ENCODE measurements around the gene BPGM.

The BPGM gene

DNA sequence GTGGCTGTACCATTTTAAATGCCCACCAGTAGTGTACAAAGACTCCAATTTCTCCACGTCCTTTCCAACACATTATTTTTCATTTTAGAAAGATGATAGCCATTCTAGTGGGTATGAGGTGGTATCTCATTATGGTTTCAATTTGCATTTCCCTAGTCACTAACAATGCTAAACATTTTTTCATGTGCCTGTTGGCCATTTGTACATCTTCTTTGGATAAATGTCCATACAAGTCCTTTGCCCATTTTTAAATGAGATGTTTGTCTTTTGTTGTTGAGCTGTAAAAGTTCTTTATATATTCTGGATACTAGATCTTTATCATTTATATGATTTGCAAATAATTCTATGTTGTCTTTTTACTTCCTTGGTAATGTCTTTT, 18.9 kb upstream of the BPGM start:
- ATAC-seq (ENCODE audit: insufficient read depth, low read depth) = no peak
- H3K36me3 ChIP-seq (ENCODE audit: insufficient read depth, low read length) = no peaks in the 10 kb centered on the region
- DNase-seq = no peak
- H3K9me3 ChIP-seq (ENCODE audit: insufficient read depth, low read length, severe bottlenecking) = no peaks in the 10 kb centered on the region
- no peak overlapping the region for H3K4me2 ChIP-seq (ENCODE audit: insufficient read depth, low read length)
- no peak overlapping the region for H2AFZ ChIP-seq (ENCODE audit: low read depth, low read length)
- H3K27ac ChIP-seq (ENCODE audit: low read length) = no peak overlapping the region
- no peaks in the 10 kb centered on the region for H3K79me2 ChIP-seq (ENCODE audit: insufficient read depth, low read length)
- no peaks in the 10 kb centered on the region for H3K4me1 ChIP-seq (ENCODE audit: insufficient read depth, low read length)
- peaks cover 13% of the 10 kb centered on the region for H3K27me3 ChIP-seq (ENCODE audit: insufficient read depth, low read length, poor library complexity)
- no peak overlapping the region for H3K4me3 ChIP-seq (ENCODE audit: low read depth in 1 of 2, low read length in 2 of 2)
- H3K9ac ChIP-seq (ENCODE audit: low read depth, low read length) = no peak overlapping the region
- no peaks in the 10 kb centered on the region for H4K20me1 ChIP-seq (ENCODE audit: insufficient read depth, low read length)
- TF ChIP-seq CTCF (IDR thresholded peaks at IDR 0.05; ENCODE audit: borderline replicate concordance, extremely low read depth, low read length, poor library complexity, severe bottlenecking) = no peak

DNA sequence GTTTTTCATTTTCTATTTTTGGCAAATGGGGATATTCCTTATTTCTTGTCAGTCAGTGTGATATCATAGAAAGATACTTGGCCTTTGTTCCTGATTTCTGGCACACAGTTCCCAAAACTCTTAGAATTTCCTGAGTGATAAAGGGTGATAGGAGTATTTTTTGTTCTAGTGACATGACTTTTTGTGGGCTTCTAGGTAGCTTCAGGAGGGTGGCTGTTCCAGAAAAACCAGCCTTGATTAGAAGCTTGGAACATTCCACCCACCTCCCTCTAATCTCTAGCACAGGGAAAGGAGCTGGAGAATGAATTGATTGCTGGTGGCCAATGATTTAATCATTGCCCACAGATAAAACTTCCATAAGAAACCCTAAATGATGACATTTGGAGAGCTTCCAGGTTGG, 17.2 kb upstream of the BPGM start:
- H3K4me3 ChIP-seq (ENCODE audit: low read depth in 1 of 2, low read length in 2 of 2) = no peak overlapping the region
- no peak overlapping the region for H3K27ac ChIP-seq (ENCODE audit: low read length)
- H3K9me3 ChIP-seq (ENCODE audit: insufficient read depth, low read length, severe bottlenecking) = no peaks in the 10 kb centered on the region
- no peak for TF ChIP-seq EZH2 (IDR thresholded peaks at IDR 0.05; ENCODE audit: borderline replicate concordance, low read depth, low read length, severe bottlenecking)
- no peak overlapping the region for H3K4me2 ChIP-seq (ENCODE audit: insufficient read depth, low read length)
- H3K4me1 ChIP-seq (ENCODE audit: insufficient read depth, low read length) = no peaks in the 10 kb centered on the region
- H3K36me3 ChIP-seq (ENCODE audit: insufficient read depth, low read length) = no peaks in the 10 kb centered on the region
- H3K79me2 ChIP-seq (ENCODE audit: insufficient read depth, low read length) = no peaks in the 10 kb centered on the region
- no peak overlapping the region for H2AFZ ChIP-seq (ENCODE audit: low read depth, low read length)
- DNase-seq (no peak), ATAC-seq (ENCODE audit: insufficient read depth, low read depth) (no peak)
- no peak overlapping the region for H3K9ac ChIP-seq (ENCODE audit: low read depth, low read length)
- no peaks in the 10 kb centered on the region for H4K20me1 ChIP-seq (ENCODE audit: insufficient read depth, low read length)
- peaks cover 13% of the 10 kb centered on the region for H3K27me3 ChIP-seq (ENCODE audit: insufficient read depth, low read length, poor library complexity)

- Histone ChIP-seq H3K79me2 (ENCODE audit: insufficient read depth, low read length) (no peaks in the 10 kb centered on the region), H3K9me3 (ENCODE audit: insufficient read depth, low read length, severe bottlenecking) (no peaks in the 10 kb centered on the region), H3K4me3 (ENCODE audit: low read depth in 1 of 2, low read length in 2 of 2) (no peak overlapping the region), H3K4me1 (ENCODE audit: insufficient read depth, low read length) (no peaks in the 10 kb centered on the region), H3K36me3 (ENCODE audit: insufficient read depth, low read length) (no peaks in the 10 kb centered on the region), H3K27me3 (ENCODE audit: insufficient read depth, low read length, poor library complexity) (peaks cover 13% of the 10 kb centered on the region), H2AFZ (ENCODE audit: low read depth, low read length) (no peak overlapping the region), H3K9ac (ENCODE audit: low read depth, low read length) (no peak overlapping the region), H4K20me1 (ENCODE audit: insufficient read depth, low read length) (no peaks in the 10 kb centered on the region), H3K4me2 (ENCODE audit: insufficient read depth, low read length) (no peak overlapping the region), H3K27ac (ENCODE audit: low read length) (no peak overlapping the region)
- ATAC-seq (ENCODE audit: insufficient read depth, low read depth) = no peak
- no peak for DNase-seq
- TF ChIP-seq CTCF (IDR thresholded peaks at IDR 0.05; ENCODE audit: borderline replicate concordance, extremely low read depth, low read length, poor library complexity, severe bottlenecking) (no peak), EZH2 (IDR thresholded peaks at IDR 0.05; ENCODE audit: borderline replicate concordance, low read depth, low read length, severe bottlenecking) (no peak)
These were observed 16.4 kb upstream of the BPGM start for GRCh38 chr7:134630237-134630636.

GRCh38 chr7:134630893-134631292, 15.8 kb upstream of the BPGM start:
- Histone ChIP-seq H3K27me3 (ENCODE audit: insufficient read depth, low read length, poor library complexity) (peaks cover 13% of the 10 kb centered on the region), H2AFZ (ENCODE audit: low read depth, low read length) (no peak overlapping the region), H4K20me1 (ENCODE audit: insufficient read depth, low read length) (no peaks in the 10 kb centered on the region), H3K27ac (ENCODE audit: low read length) (no peak overlapping the region), H3K79me2 (ENCODE audit: insufficient read depth, low read length) (no peaks in the 10 kb centered on the region), H3K9me3 (ENCODE audit: insufficient read depth, low read length, severe bottlenecking) (no peaks in the 10 kb centered on the region), H3K9ac (ENCODE audit: low read depth, low read length) (no peak overlapping the region), H3K4me3 (ENCODE audit: low read depth in 1 of 2, low read length in 2 of 2) (no peak overlapping the region), H3K4me2 (ENCODE audit: insufficient read depth, low read length) (no peak overlapping the region), H3K36me3 (ENCODE audit: insufficient read depth, low read length) (no peaks in the 10 kb centered on the region), H3K4me1 (ENCODE audit: insufficient read depth, low read length) (no peaks in the 10 kb centered on the region)
- TF ChIP-seq EZH2 (IDR thresholded peaks at IDR 0.05; ENCODE audit: borderline replicate concordance, low read depth, low read length, severe bottlenecking) (no peak), CTCF (IDR thresholded peaks at IDR 0.05; ENCODE audit: borderline replicate concordance, extremely low read depth, low read length, poor library complexity, severe bottlenecking) (no peak)
- ATAC-seq (ENCODE audit: insufficient read depth, low read depth) (no peak), DNase-seq (no peak)
